Stimulated activated CD4-positive, alpha-beta T cell treated with anti-CD3 and anti-CD28 coated beads, Interleukin-4, amount 100 ng/mL, for 24 hours (primary cell): ENCODE data around the gene LDB2.

Source experiments
- DNase-seq: peaks from one replicate; pipeline ENCODE4 v3.0.0-alpha.2; 2020

LDB2 gene

DNA sequence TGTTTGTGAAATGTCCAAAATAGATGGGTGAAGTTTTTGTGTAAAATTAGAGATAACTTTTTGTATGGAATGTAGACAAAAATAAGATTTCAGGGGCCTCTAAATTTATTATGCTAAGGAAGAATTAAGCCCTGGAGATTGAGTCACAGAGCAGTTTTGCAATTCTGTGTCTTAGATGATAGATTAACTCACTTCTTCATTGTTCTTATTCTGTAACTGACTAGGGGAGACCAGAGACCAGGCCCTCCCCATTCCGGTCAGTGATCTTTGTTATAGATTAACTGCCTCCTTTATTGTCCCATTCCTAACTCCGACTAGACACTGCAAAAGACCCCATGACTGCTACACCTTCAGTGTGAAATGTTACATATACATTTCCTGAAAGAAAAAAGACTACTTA is 433.8 kb downstream of the LDB2 start:
- DNase-seq, result no peak

DNA sequence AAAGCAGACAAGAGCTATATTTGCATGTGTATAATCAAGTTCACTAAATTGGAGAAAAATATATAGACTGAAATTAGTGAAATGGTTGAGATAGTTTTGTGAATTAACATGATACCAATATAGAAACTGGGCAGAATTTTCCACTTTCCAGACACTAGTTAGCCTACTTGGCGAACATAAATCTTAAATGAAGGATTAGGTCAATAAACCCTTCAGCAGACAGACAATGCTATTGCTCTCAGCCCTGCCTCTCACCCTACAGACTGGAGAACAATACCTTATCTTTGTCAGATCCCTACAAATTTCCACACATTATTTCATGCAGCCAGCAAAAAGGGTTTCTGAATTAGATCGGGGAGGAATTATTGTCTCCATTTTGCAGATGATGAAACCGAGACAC is 435.8 kb downstream of the LDB2 start:
- no peak for DNase-seq

DNA sequence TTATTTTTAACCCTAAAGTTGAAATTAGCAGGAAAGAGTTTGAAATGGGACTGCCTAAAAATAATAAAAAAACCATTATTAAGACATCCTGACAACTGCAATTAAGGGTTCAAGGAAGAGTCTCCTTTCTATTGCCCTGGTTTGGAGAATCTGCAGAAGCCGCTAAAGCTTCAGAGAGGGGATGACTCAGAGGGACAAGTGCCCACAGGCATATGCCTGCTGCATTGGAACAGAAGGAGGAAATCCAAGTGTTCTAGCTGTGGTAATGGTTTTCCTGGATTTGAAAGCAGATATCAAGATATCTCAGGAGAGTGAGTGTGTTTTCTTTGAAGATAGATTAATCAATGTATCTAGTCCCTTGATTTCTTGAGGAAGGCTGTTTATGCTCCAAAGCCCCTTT is 437.1 kb downstream of the LDB2 start:
- DNase-seq, result no peak

DNA sequence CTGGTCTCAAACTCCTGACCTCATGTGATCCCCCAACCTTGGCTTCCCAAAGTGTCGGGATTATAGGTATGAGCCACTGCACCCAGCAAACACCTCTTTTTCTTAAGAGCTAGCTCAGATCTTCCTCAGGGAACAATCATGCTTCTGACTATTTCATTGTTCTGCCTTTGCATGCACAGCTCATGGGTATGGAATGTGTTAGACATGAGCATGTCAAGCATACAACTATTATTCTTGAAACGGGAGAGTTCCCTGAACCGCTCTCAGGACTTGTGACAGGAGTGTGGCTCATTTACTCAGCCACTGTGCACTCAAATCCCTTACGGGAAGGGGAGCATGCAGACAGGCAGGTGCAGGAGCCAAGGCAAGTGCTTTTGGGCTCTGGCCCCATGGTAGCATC is 440.5 kb downstream of the LDB2 start:
- no peak for DNase-seq
